C4-2B (cell line): ENCODE measurements around the gene KDM4F.

Source experiments
- ZFX ChIP-seq: fragments of 450-650 bp; IDR thresholded peaks from 2 replicates; pipeline ENCODE4 v1.6.1; 2017
- TF ChIP-seq, protein P1 (sequence below): fragments of 450-650 bp; conservative IDR thresholded peaks from 2 replicates; pipeline ENCODE4 v1.5.1; 2017; ENCODE audit warnings: mild to moderate bottlenecking

DNA sequence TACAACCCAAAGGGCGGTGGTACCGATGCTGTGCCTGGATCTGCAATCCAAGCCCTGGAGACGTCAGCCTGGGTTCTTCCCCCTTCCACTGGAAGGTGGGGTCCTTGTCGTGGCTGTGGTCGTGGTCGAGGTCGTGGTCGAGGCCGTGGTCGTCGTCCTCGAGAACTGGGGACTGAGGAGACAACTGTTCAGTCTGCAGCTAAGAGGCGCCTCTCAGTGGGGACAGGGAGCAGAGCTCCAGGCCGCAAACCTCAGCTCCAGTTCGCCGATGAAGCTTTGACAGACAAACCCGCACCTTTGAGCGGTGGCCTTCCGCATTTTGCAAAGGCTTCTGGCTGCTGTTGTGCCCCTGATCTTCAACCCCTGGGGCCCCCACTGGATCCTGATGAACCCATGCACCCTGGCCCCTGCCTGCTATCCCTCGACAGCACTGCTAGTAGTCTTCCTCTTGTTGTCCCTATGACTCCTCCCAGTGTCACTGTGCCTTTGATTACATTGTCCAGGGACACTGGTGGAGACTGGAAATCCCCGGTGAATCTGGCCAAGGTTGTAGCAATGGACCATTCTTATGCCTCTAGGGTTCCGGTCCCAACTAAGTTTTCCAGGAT, 1.5 kb downstream of the KDM4F start:
- TF ChIP-seq, protein P1, sequence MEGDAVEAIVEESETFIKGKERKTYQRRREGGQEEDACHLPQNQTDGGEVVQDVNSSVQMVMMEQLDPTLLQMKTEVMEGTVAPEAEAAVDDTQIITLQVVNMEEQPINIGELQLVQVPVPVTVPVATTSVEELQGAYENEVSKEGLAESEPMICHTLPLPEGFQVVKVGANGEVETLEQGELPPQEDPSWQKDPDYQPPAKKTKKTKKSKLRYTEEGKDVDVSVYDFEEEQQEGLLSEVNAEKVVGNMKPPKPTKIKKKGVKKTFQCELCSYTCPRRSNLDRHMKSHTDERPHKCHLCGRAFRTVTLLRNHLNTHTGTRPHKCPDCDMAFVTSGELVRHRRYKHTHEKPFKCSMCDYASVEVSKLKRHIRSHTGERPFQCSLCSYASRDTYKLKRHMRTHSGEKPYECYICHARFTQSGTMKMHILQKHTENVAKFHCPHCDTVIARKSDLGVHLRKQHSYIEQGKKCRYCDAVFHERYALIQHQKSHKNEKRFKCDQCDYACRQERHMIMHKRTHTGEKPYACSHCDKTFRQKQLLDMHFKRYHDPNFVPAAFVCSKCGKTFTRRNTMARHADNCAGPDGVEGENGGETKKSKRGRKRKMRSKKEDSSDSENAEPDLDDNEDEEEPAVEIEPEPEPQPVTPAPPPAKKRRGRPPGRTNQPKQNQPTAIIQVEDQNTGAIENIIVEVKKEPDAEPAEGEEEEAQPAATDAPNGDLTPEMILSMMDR = no peak
- no peak for TF ChIP-seq ZFX
